Lower leg skin (tissue), 4 donors: ENCODE results near the gene MRPS15. TPM values are rescaled to one million over a fixed set of nuclear protein-coding genes. Genes with fewer than 3 reads are reported as not detected.

Experiments
- DNase-seq, 2 donors: peaks; one replicate each; pipeline ENCODE4 v3.0.0-alpha.2; 2019; ENCODE audit warnings: low spot score in 2 of 2
- H3K4me3 ChIP-seq: fragments of 200-600 bp; sonication (generic); 2 replicates; pipeline ENCODE4 v1.5.1; 2017; ENCODE audit warnings: mild to moderate bottlenecking, low read depth; ENCODE audit not compliant: poor library complexity, severe bottlenecking
- CTCF ChIP-seq, 3 donors: fragments of 450-650 bp; IDR thresholded peaks; one replicate each; pipeline ENCODE4 v1.5.1; 2016; ENCODE audit warnings: antibody characterized with exemption in 3 of 3, mild to moderate bottlenecking in 3 of 3, moderate library complexity in 2 of 3
- POLR2A ChIP-seq, 2 donors: fragments of 450-650 bp; IDR thresholded peaks; one replicate each; pipeline ENCODE4 v1.6.1; 2016 to 2017; ENCODE audit warnings: antibody characterized with exemption in 2 of 2, mild to moderate bottlenecking in 1 of 2, moderate library complexity in 1 of 2
- WGBS, 2 donors: methylation state at CpG; one replicate each; pipeline ENCODE4 v1.1.5; 2018; 5-methylcytosine and 5-hydroxymethylcytosine counted together
- intact Hi-C: fragments of 100-400 bp; cut with DNase I; formaldehyde crosslinking; loops from one replicate; pipeline ENCODE4 v1.15.0; 2023; ENCODE audit warnings: low total_unique reads
- total RNA-seq, 4 donors: library from RNA; depleted of rRNA; stranded (reverse); fragments of >200 nt; gene quantifications; one replicate each; pipeline ENCODE4 v1.1.0, GENCODE V29; 2016

Gene MRPS15
- total RNA-seq, 4 donors from 2014 or later = 62.8 to 84.6 (median 65.1) TPM

- 57 to 58% methylated on average over 1 of the region's 1 CpG for WGBS, 2 donors
- no peak for DNase-seq
- H3K4me3 ChIP-seq = no peak overlapping the region
- TF ChIP-seq CTCF (IDR thresholded peaks at IDR 0.05) (no peak), POLR2A (IDR thresholded peaks at IDR 0.05) (no peak)
- intact Hi-C loops = no loop called here
These were observed 27.4 kb downstream of the MRPS15 start for GRCh38 chr1:36436821-36437220.

GRCh38 chr1:36433102-36433501 is 31.1 kb downstream of the MRPS15 start:
- TF ChIP-seq POLR2A (IDR thresholded peaks at IDR 0.05) (no peak), CTCF (IDR thresholded peaks at IDR 0.05) (no peak)
- 28 to 35% methylated on average over 1 of the region's 1 CpG for WGBS, 2 donors

GRCh38 chr1:36432616-36433015 is 31.6 kb downstream of the MRPS15 start:
- intact Hi-C loops = no loop called here

More at GRCh38 chr1:36433102-36433501, 31.1 kb downstream of the MRPS15 start:
- no peak overlapping the region for H3K4me3 ChIP-seq
- DNase-seq = no peak
- intact Hi-C loops = no loop called here

GRCh38 chr1:36425791-36426190 is 38.4 kb downstream of the MRPS15 start:
- H3K4me3 ChIP-seq = no peak overlapping the region
- TF ChIP-seq POLR2A (IDR thresholded peaks at IDR 0.05) (no peak), CTCF (IDR thresholded peaks at IDR 0.05) (no peak)
- DNase-seq = no peak
- WGBS, 2 donors = 54 to 56% methylated on average over 4 of the region's 4 CpGs
- intact Hi-C loops = no loop called here

More at GRCh38 chr1:36432616-36433015, 31.6 kb downstream of the MRPS15 start:
- 59 to 71% methylated on average over 4 of the region's 4 CpGs for WGBS, 2 donors
- DNase-seq = no peak
- H3K4me3 ChIP-seq = no peak overlapping the region
- TF ChIP-seq POLR2A (IDR thresholded peaks at IDR 0.05) (no peak), CTCF (IDR thresholded peaks at IDR 0.05) (no peak)

GRCh38 chr1:36421649-36422048 is 42.5 kb downstream of the MRPS15 start:
- H3K4me3 ChIP-seq = no peak overlapping the region
- no peak for TF ChIP-seq POLR2A (IDR thresholded peaks at IDR 0.05)
- TF ChIP-seq CTCF (IDR thresholded peaks at IDR 0.05) = no peak
- intact Hi-C loops = loop anchor here (2.0 kb wide), 1 partner anchor 77 kb away; no protein-coding TSS in a partner anchor
- DNase-seq = no peak
- 86 to 90% methylated on average over 7 of the region's 7 CpGs for WGBS, 2 donors

- TF ChIP-seq CTCF (IDR thresholded peaks at IDR 0.05) = peak in 1 of 3 donors; percentile 90
- no peak for TF ChIP-seq POLR2A (IDR thresholded peaks at IDR 0.05)
- DNase-seq = peak; percentile 88 to 98
- H3K4me3 ChIP-seq = no peak overlapping the region
- 14 to 15% methylated on average over 13 of the region's 13 CpGs for WGBS, 2 donors
- intact Hi-C loops = no loop called here
These were observed 43.3 kb downstream of the MRPS15 start for GRCh38 chr1:36420836-36421317.
